LHCN-M2 (cell line): ENCODE data around the gene CNN1. TPM values are rescaled to one million over a fixed set of nuclear protein-coding genes. Genes with fewer than 3 reads are reported as not detected.
A peak's percentile ranks its signal among the peaks of the same experiment; 100 is the strongest.

Source experiments
- DNase-seq: peaks from one replicate; pipeline ENCODE4 v3.0.0-alpha.2; 2012; ENCODE audit warnings: low read depth
- total RNA-seq: library from RNA; depleted of rRNA; stranded (reverse); fragments of >200 nt; gene quantifications from 2 replicates; pipeline ENCODE4 v1.2.3, GENCODE V29; 2014

The CNN1 gene
- total RNA-seq, 1 experiment from 2014 or later, result 1.0 TPM

DNA sequence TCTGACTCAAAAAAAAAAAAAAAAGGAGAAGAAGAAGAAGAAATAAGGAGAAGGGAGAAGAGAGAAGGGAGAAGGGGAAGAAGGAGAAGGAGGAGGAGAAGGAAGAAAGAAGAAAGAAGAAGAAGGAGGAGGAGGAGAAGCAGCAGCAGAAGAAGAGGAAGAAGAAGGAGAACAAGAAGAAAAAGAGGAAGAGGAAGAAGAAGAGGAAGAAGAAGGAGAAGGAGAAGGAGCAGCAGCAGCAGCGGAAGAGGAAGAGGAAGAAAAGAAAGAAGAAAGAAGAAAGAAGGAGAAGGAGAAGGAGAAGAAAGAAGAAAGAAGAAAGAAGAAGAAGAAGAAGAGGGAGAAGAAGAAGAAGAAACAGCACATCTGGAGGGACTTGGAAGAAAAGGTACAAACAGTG lies 4.1 kb upstream of the CNN1 start:
- no peak for DNase-seq

DNA sequence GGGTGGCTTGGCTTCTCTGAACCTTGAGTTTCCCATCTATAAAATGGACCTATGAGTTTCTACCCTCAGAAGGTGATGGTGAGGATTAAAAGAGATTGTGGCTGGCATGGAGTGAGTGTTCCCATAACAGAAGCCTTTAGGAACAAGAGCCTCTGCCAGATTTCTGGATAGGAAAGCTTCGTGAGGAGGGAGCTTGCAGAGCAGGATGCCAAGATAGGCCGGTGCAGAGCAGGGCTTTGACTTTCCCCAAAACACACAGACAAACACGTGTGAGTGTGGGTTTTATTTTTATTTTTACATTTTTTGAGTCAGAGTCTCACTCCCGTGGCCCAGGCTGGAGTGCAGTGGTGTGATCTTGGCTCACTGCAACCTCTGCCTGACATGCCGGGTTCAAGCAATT lies 3.7 kb upstream of the CNN1 start:
- no peak for DNase-seq

DNA sequence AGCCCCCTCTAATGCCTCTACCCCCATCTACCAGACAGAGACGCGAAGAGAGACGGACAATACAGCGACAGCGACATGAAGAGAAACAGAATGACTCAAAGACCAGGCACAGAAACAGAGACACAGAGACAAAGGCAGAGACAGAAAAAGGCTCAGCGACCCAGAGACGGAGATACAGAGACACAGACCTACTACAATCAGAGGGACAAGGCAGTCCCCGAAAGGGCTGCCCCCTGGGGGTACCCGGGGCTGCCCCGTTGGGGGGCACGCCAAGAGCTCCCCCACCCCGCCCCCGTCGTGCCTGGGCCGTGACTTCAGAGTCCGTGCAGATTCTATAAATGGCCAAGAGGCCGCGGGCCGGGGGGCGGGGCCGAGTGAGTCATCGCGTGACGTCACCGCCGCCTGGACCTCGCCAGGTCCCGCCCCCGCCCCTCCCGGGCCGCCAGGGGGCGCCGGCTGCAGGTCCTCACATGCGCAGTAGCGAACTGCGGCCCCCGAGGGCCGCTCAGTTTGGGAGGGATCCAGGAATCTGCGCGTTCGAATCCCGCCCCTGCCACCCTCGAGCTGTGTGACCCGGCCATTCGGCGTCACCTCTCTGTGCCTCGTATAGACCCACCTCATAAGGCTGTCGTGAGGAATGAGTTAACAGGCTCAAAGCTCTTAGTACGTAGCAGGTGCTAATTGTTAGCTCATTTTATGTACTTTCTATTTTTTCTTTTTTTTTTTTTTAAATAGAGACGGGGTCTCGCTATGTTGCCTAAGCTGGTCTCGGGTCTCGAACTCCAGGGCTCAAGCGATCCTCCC lies 2.7 kb upstream of the CNN1 start:
- peak; percentile 81 for DNase-seq

DNA sequence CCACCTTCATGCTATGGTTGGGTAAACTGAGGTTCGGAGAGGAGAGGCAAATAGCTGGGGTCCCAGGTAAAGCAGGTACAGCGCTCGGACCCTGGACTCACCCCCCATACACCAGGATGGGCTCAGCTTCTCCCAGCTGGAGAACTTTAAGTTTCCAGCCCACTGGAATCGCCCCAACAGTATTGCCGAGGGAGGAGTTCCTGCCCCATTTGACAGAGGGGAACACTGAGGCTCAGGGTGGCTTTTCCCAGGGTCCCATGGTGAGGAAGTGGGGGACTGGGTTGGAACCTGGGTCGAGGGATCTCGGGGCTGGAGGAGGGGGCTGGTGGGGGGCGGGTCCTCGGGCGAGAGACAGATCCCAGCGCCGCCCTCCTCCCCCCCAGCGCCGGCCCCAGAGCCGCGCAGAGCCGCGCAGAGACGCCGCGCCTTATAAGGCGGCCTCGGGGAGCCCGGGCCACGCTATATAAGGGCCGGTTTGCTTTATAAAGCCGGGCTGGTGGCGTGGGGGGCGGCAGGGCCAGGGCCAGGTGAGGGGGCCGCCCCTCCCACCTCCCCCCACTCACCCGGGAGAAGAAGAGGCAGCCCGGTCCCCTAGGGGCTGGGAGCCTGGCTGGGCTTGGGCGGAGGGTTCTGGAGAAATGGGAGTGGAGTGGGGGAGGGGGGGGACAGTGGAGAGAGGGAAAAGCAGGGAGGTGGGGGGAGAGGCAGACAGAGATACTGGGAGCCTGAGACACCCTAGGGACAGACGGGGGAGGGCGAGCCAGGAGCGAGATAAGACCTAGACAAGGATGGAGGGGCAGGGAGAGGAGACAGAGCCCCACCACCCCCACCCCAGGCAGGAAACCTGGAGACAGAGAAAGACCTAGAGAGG lies 1.1 kb downstream of the CNN1 start:
- DNase-seq, result no peak

DNA sequence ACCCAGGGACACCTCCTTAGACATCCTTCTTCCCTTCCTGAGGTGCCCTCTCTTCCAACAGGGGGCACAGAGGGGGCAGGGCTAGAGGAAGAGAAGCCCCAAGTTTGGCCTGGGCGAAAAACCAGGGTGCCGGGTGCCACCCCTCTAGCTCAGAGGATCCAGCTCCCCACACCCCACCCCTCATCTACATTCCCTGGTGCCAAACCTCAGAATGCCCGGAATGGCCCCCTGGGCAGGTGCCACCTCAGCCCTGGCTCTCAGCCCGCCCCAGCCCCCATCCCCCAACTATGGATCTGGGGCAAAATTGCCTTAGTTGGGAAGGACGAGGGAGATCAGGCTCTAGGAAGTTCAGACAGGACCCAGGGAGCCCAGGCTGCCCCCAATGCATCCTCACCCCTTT lies 2.0 kb downstream of the CNN1 start:
- DNase-seq, result no peak

DNA sequence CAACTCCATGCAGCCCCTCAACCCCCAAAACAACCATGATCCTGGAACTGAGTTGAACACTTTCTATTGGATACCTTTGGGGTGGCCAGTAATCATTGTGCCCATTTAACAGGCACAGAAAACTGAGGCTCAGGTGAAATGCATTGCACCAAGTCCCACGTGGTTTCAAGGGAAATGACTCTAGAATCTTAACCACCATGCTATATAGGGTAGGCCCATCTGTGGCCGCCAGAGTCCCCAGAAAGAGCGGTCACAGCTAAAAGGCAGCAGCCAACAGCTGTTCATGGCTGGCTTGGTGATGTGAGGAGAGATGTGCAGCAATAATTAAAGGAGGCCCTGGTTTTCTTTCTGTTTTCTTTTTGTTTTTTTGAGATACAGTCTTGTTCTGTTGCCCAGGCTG lies 2.6 kb downstream of the CNN1 start:
- no peak for DNase-seq

DNA sequence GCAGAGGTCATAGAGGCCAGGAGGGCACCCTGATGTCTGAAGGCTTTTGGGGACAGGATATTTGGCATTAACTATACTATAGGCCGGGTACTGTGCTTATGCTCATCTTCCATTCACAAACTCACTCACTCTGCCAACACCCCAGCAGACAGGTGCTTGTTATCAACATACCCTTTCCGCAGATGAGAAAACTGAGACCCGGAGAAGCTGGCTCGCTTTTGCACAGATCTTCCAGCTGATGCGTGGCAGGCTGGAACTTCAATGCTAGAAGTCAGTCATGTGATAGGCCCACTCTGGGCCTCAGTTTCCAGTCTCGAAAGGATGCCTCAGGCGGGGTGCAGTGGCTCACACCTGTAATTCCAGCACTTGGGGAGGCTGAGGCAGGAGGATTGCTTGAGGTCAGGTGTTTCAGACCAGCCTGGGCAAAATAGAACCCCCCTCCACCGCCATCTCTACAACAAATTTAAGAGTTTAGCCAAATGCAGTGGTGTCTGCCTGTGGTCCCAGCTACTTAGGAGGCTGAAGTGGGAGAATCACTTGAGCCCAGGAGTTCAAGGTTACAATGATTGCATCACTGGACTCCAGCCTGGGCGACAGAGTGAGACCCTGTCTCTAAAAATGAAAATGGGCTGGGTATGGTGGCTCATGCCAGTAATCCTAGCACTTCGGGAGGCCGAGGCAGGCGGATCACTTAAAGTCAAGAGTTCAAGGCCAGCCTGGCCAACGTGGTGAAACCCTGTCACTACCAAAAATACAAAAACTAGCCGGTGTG lies 9.5 kb downstream of the CNN1 start:
- no peak for DNase-seq

DNA sequence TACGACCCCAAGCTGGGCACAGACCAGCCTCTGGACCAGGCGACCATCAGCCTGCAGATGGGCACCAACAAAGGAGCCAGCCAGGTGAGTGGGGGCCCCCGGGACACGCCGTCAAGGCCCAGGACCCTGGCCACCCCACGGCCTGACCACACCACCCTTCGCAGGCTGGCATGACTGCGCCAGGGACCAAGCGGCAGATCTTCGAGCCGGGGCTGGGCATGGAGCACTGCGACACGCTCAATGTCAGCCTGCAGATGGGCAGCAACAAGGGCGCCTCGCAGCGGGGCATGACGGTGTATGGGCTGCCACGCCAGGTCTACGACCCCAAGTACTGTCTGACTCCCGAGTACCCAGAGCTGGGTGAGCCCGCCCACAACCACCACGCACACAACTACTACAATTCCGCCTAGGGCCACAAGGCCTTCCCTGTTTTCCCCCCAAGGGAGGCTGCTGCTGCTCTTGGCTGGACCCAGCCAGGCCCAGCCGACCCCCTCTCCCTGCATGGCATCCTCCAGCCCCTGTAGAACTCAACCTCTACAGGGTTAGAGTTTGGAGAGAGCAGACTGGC lies 10.8 kb downstream of the CNN1 start:
- no peak for DNase-seq

DNA sequence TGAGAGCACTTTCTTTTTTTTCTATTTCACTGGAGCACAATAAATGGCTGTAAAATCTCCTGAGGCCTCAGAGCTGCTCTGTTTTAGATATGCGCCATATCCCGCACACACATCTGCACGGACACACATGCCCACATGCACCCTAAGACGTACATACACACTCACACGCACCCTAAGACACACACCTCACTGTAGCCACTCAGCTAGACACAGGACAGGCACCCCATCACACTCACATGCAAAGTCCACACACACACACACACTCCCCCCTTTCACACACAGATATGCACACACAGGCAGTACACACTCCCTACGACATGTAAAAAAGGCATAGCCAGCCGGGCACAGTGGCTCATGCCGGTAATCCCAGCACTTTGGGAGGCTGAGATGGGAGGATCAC lies 11.6 kb downstream of the CNN1 start:
- DNase-seq, result no peak

DNA sequence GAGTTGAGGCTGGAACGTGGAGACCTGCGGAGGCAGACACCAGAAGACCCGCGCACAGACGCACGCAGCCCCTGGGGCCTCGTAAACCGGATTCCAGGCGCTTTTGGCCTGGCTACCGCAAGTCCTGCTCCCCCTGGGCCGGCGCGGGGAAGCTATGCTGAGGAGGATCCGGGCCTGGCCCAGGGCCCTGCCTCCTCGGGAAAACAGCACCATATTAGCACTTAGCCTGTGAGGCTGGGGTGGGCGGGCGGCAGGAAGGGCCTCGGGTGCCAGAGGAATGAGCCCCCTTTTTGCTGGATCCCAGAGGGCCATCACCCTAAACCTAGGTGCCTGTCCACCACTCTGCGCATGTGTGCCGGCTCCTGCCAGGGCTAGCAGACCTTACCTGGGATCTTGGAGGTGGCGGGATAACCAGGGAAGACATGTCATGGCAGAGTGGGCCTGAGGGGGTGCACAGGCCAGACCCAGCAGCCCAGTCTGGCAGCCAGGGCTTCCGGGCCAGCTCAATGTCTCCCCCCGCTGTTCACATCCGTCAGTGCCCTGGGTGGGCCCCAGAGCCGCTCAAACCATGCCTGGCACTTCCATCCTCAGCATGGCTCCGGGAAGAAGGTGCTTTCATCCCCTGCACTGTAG lies 13.1 kb downstream of the CNN1 start:
- no peak for DNase-seq

DNA sequence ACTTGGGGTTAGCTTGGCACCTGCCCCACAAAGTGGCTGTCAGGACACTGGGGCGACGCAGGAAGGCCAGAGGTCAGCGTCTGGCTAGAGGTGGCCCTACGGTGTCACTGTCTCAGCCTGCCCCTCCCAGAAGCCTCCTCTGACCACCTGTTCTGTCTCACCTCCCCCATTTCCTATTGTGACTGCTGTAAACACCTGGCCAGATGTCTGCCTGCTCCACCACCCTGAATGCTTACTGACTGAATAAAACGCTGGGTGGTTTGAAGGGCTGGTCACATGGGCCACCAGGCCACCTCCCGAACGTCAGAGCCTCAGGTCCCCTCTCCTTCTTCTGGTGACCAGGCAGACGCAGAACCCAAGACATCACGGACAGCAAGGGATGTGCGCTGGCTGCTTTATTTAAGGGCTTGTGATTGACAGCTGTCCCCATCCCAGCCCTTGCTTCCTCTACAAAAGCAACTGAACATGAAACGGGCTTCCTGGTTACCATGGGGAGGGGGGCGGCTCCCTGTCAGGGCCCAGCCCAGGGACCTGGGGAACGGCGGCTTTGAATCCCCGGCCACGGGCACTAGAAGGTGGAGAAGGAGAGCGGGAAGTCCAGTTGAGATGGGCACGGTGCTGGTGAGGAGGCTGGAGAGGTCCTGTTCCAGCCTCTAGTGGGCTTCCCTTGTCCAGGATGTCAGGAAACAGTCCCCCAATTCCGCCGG lies 14.2 kb downstream of the CNN1 start:
- no peak for DNase-seq

DNA sequence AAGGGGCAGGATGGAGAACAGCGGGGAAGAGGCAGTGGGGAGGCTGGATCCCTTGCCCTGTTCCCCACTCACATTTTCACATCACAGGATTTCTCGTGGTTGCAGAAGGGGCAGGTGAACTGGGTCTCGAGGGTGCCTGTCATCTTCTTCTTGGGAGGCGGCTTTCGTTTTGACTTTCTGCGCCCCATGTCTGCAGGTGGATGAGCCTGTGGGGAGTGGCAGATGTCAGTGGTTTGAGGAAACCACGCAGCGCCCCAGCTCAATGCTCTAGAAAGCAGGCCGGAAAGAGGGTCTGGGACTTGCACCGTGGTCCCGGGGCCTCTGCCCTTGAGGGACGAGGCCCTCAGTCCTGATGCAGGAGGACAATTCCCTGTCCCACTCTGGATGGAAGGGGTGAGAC lies 15.5 kb downstream of the CNN1 start:
- DNase-seq, result no peak

DNA sequence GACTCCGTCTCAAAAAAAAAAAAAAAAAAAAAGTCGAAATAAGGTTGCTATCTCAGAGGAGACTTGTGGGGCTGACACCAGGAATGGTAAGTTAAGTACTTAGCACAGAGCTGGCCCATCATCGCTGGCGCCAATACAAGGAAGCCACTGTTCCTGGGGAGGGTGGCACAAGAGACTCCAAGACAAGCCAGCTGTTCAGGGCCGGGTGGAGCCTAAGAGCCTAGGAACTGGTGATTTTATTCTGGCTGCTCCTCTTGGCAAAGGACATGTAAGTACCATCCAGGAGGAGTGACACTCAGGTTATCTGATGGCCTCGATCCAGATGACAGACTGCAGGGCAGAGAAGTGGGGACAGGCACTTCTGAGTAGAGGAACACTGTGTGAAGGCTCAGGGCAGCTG lies 16.6 kb downstream of the CNN1 start:
- no peak for DNase-seq

DNA sequence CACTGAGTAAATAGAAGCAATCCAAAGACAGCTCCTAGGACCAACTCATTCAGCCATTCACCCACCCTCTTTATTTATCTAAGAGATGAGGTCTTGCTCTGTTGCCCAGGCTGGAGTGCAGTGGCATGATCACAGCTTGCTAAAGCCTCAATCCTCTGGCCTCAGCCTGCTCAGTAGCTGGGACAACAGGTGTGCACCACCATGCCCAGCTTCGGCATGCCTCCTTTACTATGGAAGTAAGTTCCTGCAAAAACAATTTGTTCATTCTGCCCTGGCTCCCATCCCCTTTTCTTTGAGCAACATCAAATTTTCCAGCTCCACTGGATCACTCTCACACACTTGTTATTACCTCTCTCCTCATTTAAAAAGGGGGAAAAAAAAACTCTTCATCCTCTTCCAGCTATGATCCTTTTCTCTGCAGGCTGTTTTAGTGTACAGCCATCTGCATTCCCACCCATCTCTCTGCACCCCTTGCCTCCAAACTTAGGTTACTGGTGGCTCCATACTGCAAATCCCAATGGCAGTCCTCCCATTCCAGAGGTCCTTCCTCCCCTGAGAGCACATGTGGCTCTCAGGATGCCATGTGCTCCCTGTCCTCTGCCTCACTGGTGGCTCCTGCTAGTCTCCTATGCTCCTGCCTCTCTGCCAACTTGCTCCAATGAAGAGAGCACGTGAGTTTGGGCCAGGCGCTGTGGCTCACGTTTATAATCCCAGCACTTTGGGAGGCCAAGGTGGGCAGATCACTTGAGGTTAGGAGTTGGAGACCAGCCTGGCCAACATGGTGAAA lies 18.2 kb downstream of the CNN1 start:
- no peak for DNase-seq

DNA sequence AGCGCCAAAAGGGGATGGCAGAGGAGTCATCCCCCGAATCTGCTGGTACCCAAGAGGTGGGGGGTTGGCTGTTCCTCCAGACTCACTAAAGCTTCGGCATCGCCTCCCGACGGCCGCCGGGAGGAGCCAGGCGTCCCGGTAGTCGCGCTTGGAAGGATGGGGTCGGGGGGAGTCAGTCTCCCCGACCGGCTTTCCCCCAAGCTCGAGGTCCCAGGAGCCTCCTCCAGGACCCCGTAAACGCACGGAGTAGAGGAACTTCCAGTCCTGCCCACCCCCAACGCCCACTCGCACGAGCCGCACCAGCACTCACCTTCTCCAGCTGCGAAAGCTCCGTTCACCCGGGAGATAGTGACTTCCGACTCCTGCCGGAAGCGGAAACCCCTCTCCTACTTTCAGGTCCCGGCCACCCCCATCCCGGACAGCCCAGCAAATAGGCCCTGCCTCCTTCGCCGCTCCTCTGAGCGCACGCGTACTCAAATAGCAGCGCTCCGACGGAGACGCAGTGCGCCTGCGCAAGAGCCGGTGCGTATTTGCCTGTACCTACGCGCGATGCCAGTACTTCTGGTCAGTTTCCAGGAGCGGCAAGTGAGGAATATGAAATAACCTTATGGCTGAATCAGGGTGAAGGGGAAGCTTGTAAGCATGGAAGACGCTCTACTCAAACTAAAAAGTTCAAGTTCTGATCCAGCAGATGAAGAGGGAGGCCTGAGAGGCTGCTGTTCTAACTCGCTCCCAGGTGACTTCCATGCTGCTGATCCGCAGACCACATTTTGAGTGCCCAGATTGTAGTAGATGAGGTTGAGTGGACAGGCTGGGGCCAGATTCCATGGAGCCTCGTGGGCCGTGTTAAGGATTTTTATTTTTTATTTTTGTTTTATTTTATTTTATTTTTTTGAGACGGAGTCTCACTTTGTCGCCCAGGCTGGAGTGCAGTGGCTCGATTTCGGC lies 20.5 kb downstream of the CNN1 start, which contains the start of gene ELOF1:
Gene ELOF1 (minus strand): TSS at position 350 of the 948 bp plus-strand sequence. CDS start 4,883 bp downstream, outside the sequence.
- DNase-seq, result peak; percentile 95

DNA sequence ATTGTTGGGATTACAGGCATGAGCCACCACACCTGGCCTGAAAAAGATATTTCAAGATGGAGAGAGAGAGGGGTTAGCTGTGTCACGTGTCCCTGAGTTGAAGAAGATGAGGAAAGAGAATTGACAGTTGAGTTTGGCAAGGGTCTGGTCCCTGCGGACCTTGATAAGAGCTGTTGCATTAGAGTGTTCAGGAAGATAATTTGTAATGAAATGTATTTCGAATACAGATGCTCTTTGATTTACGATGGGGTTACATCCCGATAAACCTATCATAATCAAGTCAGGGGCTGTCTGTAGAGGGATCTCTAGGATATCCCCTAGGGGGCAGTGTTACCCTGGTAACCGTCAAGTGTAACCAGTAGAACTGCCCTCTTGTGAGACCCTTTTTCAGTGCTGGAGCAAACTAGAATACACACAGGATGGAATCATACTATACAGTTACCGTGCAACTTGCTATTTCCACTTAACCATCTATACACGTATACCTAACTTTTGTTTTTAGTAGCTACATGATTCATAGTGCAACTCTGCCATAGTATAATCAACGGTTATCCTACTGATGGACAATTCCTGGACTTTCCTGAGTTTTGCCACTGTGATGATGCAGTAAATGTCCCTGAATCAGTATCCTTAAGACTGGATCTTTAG lies 21.9 kb downstream of the CNN1 start:
- peak; percentile 74 for DNase-seq

DNA sequence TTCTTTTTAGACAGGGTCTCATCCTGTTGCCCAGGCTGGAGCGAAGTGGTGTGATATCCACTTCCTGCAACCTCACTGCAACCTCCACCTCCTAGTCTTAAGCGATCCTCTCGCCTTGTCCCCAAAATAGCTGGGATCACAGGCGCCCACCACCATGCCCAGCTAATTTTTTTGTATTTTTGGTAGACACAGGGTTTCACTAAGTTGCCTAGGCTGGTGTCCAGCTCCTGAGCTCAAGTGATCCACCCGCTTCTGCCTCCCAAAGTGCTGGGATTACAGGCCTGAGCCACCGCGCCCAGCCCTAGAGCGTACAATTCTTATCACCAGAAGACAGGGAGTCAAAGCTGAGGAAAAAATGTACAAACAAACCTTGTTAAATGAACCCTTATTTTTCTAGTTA lies 24.9 kb downstream of the CNN1 start:
- no peak for DNase-seq
